ENCODE data around the gene AKAP7. TPM values are rescaled to one million over a fixed set of nuclear protein-coding genes. Genes with fewer than 3 reads are reported as not detected.
"Not testable (repeated sequence)": the region's sequence is repeated elsewhere in the genome, so short reads cannot be mapped to it uniquely, and the experiment has no call there.

The AKAP7 gene
- 1.3 and 1.7 TPM in 2 replicates for total RNA-seq

- peak within 1 kb of the TSS; percentile 62 for H3K4me3 ChIP-seq (ENCODE audit: low read depth, low read length)
- no peak for TF ChIP-seq CTCF (IDR thresholded peaks at IDR 0.05; ENCODE audit: insufficient read depth, low read length, severe bottlenecking)
- no peaks in the 10 kb centered on the region for H3K36me3 ChIP-seq (ENCODE audit: control insufficient read depth, insufficient read depth, low read length)
- DNase-seq (ENCODE audit: low read depth) (peak; percentile 32), FAIRE-seq (no peak)
- H3K27me3 ChIP-seq (ENCODE audit: control insufficient read depth, insufficient read depth, low read length) = no peaks in the 10 kb centered on the region
These were observed at the start of gene AKAP7 for GRCh38 chr6:131135244-131136020. AKAP7 (plus strand) TSS chr6:131135467; CDS start chr6:131135764, 297 bp downstream.

GRCh38 chr6:131090339-131090738 is 44.9 kb upstream of the AKAP7 start:
- DNase-seq (ENCODE audit: low read depth); H3K4me3 ChIP-seq (ENCODE audit: low read depth, low read length); H3K36me3 ChIP-seq (ENCODE audit: control insufficient read depth, insufficient read depth, low read length); FAIRE-seq; H3K27me3 ChIP-seq (ENCODE audit: control insufficient read depth, insufficient read depth, low read length): not testable (repeated sequence)

- H3K4me3 ChIP-seq (ENCODE audit: low read depth, low read length); DNase-seq (ENCODE audit: low read depth); H3K27me3 ChIP-seq (ENCODE audit: control insufficient read depth, insufficient read depth, low read length); H3K36me3 ChIP-seq (ENCODE audit: control insufficient read depth, insufficient read depth, low read length); FAIRE-seq: not testable (repeated sequence)
These were observed 43.3 kb upstream of the AKAP7 start for GRCh38 chr6:131091944-131092343.

GRCh38 chr6:131093334-131093733 is 41.9 kb upstream of the AKAP7 start:
- FAIRE-seq = no peak
- Histone ChIP-seq H3K27me3 (ENCODE audit: control insufficient read depth, insufficient read depth, low read length) (no peaks in the 10 kb centered on the region), H3K36me3 (ENCODE audit: control insufficient read depth, insufficient read depth, low read length) (no peaks in the 10 kb centered on the region), H3K4me3 (ENCODE audit: low read depth, low read length) (no peak overlapping the region)
- no peak for DNase-seq (ENCODE audit: low read depth)
- no peak for TF ChIP-seq CTCF (IDR thresholded peaks at IDR 0.05; ENCODE audit: insufficient read depth, low read length, severe bottlenecking)

- Histone ChIP-seq H3K36me3 (ENCODE audit: control insufficient read depth, insufficient read depth, low read length) (no peaks in the 10 kb centered on the region), H3K4me3 (ENCODE audit: low read depth, low read length) (no peak overlapping the region), H3K27me3 (ENCODE audit: control insufficient read depth, insufficient read depth, low read length) (no peaks in the 10 kb centered on the region)
- no peak for DNase-seq (ENCODE audit: low read depth)
- FAIRE-seq = no peak
- no peak for TF ChIP-seq CTCF (IDR thresholded peaks at IDR 0.05; ENCODE audit: insufficient read depth, low read length, severe bottlenecking)
These were observed 38.5 kb upstream of the AKAP7 start for GRCh38 chr6:131096786-131097185.

GRCh38 chr6:131101911-131102680 is 33.2 kb upstream of the AKAP7 start:
- no peak overlapping the region for H3K4me3 ChIP-seq (ENCODE audit: low read depth, low read length)
- no peaks in the 10 kb centered on the region for H3K27me3 ChIP-seq (ENCODE audit: control insufficient read depth, insufficient read depth, low read length)
- H3K36me3 ChIP-seq (ENCODE audit: control insufficient read depth, insufficient read depth, low read length) = no peaks in the 10 kb centered on the region
- FAIRE-seq (no peak), DNase-seq (ENCODE audit: low read depth) (peak; percentile 48)
- TF ChIP-seq CTCF (IDR thresholded peaks at IDR 0.05; ENCODE audit: insufficient read depth, low read length, severe bottlenecking) = no peak

All from bronchial epithelial cell (primary cell).